ENCODE data around the gene LSM3.

Gene LSM3

GRCh38 chr3:14166877-14167603 lies 11.6 kb upstream of the LSM3 start:
- no peak for DNase-seq (ENCODE audit: low read depth)
- TF ChIP-seq CTCF (IDR thresholded peaks at IDR 0.05; ENCODE audit: low read depth, low read length, missing control alignments): no peak
- H3K4me3 ChIP-seq (ENCODE audit: low read depth, low read length): no peak overlapping the region

DNA sequence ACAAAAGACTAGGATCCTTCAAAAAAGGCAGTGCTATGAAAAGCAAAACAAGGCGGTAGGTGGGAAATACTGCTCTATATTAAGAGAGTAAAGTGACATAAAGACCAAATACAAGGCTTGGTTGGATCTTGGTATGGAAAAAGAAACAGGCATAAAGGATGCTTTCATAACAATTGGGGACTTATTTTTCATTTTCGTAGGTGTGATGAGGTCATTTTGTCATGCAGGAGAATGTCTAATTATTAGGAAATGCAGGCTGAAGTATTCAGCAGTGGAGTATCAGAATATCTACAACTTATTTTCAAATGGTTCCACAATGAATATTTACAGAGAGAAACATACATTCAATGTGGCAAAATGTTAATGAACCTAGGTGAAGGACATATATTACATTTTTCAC lies 9.2 kb upstream of the LSM3 start:
- no peak for TF ChIP-seq CTCF (IDR thresholded peaks at IDR 0.05; ENCODE audit: low read depth, low read length, missing control alignments)
- no peak overlapping the region for H3K4me3 ChIP-seq (ENCODE audit: low read depth, low read length)
- no peak for DNase-seq (ENCODE audit: low read depth)

DNA sequence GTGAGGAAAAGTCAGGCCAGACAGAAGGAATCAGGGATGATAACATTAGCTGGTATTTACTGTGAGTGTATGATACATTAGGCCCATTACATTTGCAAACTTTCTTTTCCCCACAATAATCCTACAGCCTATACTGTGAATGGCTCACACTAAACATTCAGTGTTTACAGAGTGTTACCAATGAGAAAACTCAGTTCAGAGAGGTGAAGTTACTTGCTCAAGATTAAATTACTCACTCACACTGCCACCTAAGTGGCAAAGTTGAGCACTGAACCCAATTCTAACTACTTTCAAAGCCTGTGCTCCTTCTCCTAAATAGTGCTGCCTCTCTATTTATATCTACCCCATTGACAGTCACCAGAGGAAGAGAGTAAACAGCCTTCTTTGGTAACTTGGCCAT lies 8.7 kb upstream of the LSM3 start:
- no peak for TF ChIP-seq CTCF (IDR thresholded peaks at IDR 0.05; ENCODE audit: low read depth, low read length, missing control alignments)
- DNase-seq (ENCODE audit: low read depth): no peak
- H3K4me3 ChIP-seq (ENCODE audit: low read depth, low read length): no peak overlapping the region

- no peak overlapping the region for H3K4me3 ChIP-seq (ENCODE audit: low read depth, low read length)
- no peak for DNase-seq (ENCODE audit: low read depth)
- TF ChIP-seq CTCF (IDR thresholded peaks at IDR 0.05; ENCODE audit: low read depth, low read length, missing control alignments): no peak
These were observed 8.0 kb upstream of the LSM3 start for GRCh38 chr3:14170531-14171159.

- no peak for TF ChIP-seq CTCF (IDR thresholded peaks at IDR 0.05; ENCODE audit: low read depth, low read length, missing control alignments)
- H3K4me3 ChIP-seq (ENCODE audit: low read depth, low read length): no peak overlapping the region
- no peak for DNase-seq (ENCODE audit: low read depth)
These were observed 6.1 kb upstream of the LSM3 start for GRCh38 chr3:14172496-14172895.

DNA sequence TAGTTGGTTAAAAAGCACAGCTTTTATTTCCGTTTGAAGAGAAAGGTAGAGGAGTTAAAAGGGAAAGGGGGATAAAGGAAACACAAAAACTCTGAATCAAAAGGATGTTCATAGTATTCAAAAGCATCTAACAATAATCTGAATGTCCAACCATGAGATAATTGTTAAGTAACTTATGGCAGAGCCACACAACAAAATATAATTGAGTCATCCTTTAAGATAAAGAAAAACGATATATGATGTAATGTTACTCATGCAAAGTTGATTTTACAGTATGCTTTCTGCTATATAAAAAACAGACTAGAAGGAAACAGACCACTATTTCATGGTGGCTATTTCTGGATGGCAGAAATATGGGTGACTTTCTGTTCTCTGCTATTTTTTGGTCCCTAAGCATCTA lies 4.1 kb upstream of the LSM3 start:
- no peak overlapping the region for H3K4me3 ChIP-seq (ENCODE audit: low read depth, low read length)
- no peak for DNase-seq (ENCODE audit: low read depth)
- TF ChIP-seq CTCF (IDR thresholded peaks at IDR 0.05; ENCODE audit: low read depth, low read length, missing control alignments): no peak

Data from GM12864 (cell line).